Right renal cortex interstitium (tissue), 3 donors: Measurements from ENCODE around the gene NPNT. TPM values are rescaled to one million over a fixed set of nuclear protein-coding genes. Genes with fewer than 3 reads are reported as not detected.

Experiments
- DNase-seq, 3 donors: peaks; one replicate each; pipeline ENCODE4 v3.0.0-alpha.2; 2013; ENCODE audit warnings: low read depth in 3 of 3, low spot score in 2 of 3
- polyA plus RNA-seq, 3 donors: library from polyadenylated mRNA; unstranded; fragments of 120-200 nt; gene quantifications; one replicate each; pipeline ENCODE4 v1.2.1, GENCODE V29; 2013; ENCODE audit not compliant: insufficient read length in 3 of 3

NPNT gene
- polyA plus RNA-seq, 3 donors, result 207 to 222 (median 217) TPM

DNA sequence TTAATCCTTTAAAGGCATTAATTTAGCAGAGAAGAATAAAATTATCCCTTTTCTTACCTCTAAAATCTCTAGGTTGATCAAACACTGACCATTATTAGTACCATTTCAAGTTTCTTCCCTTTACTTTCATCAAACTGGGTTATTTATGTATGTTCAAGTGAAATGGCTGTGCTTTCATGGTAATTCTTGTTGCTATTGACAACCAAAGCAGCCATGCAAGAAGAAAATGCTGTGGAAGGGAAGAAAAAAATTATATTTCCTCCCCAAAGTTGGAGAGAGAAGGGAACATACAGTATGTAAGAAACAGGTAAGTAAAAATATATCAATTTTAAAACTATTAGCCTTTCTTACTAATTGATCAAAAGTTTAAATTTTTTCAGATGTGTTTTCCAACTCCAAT is 16.2 kb downstream of the NPNT start:
- no peak for DNase-seq

DNA sequence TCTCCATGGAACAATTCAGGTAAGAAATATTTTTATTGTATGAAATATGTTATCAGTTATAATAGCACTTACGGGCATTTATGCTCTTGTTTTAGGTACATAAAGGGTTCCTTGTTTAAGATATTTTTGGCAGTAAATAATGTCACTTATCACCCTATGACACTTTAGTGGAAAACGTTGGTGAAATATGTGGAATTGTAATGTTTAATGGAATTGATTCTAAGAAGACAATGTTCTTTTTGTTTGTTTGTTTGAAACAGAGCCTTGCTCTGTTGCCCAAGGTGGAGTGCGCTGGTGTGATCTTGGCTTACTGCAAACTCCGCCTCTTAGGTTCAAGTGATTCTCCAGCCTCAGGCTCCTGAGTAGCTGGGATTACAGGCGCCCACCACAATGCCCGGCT is 17.4 kb downstream of the NPNT start:
- DNase-seq, result no peak

DNA sequence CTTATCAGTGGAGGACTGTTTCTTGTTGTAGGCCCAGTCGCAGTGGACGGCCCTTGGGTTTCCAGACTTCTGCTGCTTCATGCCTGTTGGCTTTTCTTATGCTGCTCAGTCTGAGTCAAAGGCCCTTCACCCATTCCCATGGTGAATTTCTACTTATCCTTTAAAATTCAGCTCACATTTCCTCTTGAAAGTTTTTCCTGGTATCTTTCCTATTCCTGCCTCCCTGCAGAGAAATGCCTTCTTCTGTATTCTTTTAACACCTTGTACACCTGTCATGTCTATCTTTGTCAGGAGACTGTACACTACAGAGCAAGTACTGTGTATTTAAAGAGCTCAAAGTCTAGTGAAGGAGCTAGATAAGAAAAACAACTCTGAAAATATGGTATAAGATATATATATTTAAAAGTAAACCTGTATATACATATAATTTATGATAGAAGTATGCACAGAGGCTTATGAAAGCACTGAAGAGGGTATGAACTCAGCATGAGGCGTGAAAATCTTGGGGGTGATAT is 22.0 kb downstream of the NPNT start:
- no peak for DNase-seq

DNA sequence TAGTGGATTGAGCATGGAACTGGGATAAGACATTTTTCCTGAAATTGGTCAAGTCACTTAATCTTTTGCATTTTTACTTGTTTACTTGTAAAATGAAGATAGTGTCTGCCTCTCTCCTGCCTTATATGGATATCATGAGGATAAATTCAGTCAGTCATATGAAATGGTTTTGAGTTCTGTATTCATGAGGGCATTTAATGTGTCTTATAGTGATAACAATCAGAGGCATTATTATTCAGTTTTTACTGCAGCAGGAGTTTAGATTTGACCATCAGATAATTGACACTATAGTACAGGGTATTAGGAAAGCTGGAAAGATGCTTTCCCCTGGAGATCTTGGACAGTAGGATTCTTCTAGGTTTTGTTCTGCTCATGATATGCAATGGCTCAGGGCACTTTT is 26.0 kb downstream of the NPNT start:
- DNase-seq, result no peak

DNA sequence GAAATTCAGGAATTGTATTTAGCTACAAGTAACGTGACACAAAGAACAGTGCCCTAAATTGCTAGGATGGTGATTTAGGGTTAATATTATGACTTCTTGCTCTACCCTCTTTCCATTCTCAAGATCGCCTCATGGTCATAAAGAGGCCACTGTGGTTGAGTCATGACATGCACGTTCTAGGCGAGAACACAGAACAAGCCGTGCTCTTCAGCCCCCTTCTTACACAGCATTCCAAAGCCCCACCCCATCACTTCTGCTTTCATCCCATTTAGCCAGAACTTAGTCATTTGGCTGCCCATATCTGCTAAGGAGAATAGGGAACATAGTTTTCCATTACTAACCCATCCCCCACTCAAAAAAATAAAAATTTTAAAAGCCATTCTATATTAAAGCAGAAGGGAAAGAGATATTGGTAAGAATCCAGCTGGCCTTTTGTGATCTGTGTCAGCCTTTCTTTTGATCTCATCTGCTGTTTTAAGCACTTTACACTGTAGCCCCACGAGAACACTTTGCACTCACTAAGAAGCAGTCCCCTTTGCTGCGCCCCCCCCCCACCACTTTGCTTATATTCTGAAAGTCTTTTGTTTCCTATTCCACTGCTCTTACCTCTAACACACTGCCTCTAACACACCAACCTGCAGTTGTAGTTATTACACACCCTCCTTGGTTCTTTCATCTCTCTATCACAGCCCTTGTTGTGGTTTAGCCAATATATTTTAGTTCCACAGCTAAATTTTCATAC is 28.4 kb downstream of the NPNT start:
- no peak for DNase-seq

DNA sequence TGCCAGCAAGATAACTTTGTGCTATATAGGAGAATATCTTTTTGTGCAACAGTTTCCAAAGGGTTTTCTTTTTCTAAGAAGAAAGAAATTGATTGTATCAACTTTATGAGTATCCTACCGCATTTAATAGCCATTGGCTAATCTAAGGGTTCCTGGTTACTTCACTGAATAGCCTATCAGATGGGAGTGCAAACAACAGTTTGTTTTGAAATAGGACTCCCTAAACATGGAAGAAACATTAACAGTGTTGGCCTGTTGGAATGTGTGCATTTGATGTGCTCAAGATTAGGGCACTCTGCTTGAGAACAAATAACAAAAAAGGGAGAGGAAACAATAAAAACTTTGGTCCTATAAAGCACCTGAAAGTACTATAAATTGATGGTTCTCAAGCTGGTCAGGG is 29.1 kb downstream of the NPNT start:
- no peak for DNase-seq

DNA sequence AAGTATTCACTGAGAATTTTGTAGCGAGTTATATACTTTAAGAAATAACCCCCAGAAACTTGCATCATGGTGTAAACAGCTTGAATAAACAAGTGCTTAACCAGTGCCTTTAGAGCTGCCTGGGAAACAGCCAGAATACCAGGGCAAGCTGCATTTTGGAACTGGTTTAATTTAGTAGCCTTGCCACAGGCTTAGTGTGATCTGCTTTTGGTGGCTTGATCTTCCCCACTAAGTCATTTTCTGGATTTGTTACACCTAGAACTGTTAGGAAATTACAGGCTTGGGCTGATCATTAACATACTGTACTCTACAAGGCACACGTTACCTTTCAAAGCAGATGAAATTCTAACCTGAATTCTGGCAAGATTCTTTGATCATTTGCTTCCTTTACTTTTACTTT is 35.4 kb downstream of the NPNT start:
- no peak for DNase-seq

DNA sequence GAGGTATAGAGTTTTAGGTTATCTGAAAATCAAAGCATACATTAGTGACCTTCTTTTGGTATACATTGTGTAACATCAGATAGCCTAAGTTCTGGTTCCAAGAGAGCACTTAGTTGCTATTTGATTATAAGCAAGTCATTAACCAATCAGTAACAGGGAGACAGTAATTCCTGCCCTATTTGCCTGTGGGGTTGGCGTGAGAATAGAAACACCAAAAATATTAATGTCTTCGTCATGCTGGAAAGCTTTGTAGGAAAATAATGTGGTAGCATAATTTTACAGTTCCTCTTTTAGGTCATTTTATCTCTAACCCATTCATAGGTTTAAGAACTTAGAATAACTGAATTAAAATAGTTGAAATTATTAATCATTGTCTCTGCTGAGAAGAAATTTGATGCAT is 37.8 kb downstream of the NPNT start:
- no peak for DNase-seq

DNA sequence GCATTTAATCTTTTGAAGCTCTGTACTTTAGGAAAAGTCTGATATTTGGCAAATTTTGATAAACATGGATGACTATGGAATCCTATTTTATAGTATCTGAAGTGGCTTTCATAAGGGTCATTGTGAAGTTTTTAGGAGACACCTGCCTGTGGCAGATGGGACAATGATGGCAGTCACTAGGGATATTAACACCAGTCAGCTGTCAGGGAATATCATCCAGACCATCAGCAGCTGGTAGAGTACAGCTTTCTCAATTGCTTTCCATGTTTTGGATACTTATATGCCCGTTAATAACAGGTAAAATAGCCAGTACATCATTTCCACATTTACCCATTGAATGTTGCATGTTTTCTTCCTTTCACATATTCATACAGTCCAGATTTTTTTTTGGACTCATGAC is 39.1 kb downstream of the NPNT start:
- no peak for DNase-seq

DNA sequence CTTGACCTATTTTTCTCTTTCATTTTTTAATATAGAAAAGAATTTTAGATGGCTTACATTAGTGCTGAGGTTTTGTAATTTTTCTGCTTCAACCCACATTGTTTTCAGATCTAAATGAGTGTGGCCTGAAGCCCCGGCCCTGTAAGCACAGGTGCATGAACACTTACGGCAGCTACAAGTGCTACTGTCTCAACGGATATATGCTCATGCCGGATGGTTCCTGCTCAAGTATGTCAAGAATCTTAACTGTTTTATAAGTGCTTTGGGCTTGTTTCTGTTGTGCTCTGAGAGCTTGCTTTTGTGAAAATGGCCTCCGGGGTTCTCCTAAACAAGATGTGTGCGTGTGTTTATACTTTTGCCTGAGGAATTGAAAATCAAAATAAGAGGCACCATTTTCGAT is 41.6 kb downstream of the NPNT start:
- DNase-seq, result no peak

DNA sequence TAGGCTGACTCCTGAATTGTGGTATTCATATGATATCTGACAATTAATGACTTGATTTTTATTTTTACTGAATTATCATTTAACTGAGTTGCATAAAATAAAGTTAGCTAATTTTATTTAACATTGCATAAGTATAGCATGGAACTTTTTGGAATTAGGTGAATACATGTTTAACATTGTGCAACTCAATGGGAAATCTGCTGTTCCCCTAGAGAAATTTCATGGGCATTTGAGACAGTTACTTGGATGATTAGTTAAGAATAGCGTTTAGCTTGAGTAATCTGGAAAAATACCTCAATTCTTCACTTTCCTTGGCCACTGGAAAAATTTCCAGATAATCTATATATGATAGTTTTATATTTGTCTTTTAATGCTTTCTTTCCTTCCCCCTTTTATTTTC is 42.5 kb downstream of the NPNT start:
- no peak for DNase-seq

DNA sequence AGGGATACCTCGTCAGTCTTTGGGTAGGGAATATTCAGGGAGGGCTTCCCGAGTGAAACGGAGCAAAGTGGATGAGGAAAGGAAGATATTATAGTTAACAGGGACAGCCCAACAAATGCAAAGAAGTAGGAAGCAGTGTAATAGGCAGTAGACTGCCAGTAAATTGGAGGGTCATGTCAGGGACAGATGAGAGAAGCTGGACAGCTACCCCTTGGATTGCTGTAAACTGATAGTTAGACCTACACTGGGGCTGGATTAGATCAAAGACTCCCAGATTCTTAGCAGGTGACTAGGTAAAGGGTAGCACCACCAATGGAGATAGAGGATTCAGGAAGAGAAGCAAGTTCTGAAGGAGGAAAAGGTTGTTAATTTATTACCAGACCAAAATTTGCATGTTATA is 48.0 kb downstream of the NPNT start:
- no peak for DNase-seq

DNA sequence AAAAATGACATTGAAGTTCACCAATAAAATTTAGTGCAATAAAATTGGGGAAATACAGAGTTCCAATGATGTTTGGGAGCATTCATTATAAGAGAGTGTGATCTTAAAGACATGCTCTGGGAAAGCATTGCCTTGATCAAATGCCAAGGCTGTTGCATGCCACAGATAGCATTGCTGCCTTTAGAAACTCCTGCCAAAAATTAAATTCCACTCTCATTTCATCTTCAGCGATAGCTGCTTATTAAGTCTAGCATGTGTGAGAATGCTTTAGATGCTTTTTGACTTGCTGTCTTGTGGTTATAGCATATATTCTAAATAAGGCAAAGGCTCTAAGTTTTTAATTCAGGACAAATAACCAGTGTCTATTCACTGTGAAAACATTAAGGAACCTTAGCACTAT is 49.3 kb downstream of the NPNT start:
- no peak for DNase-seq

DNA sequence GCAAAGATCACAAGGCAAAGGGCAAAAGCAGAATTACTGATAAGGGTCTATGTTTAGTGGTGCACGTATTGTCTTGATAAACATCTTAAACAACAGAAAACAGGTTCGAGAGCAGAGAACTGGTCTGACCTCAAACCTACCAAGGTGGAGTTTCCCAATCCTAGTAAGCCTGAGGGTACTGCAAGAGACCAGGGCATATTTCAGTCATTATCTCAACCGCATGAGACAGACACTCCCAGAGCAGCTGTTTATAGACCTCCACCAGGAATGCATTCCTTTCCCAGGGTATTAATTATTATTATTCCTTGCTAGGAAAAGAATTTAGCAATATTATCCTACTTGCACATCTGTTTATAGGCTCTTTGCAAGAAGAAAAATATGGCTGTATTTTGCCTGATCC is 51.5 kb downstream of the NPNT start:
- no peak for DNase-seq

DNA sequence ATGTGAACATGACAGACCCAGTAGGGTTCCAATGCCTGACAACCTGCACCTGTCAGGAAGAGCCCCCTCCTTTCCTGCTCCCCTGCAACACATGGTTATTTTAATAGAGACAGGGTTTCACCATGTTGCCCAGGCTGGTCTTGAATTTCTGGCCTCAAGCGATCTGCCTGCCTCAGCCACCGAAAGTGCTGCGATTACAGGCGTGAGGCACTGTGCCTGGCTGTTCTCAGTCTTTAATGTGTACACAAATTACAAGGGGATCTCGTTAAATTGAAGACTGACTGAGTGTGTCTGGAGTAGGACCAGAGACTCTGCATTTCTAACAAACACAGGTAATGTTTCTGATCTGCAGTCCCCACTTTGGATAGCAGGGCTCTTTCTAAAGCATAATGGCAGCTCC is 55.4 kb downstream of the NPNT start:
- no peak for DNase-seq

DNA sequence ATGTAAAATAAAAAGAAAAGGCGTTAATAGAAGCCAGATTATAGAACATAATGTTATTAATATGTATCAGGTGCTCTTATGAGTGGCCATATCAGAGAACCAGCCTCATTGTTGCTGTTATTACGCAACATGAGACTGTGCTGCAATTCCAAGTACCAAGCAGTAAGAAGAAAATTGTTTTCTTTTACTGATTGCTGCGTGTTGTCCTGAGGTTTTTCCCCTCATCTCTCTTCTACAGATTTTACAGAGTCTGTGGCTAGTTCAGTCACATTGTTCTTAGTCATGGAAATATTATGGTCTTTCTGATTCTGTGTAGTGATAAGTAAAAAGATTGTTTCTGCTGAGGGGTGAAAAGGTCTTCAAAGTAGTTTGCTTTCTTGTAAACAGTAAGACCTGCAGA is 55.9 kb downstream of the NPNT start:
- DNase-seq, result no peak

DNA sequence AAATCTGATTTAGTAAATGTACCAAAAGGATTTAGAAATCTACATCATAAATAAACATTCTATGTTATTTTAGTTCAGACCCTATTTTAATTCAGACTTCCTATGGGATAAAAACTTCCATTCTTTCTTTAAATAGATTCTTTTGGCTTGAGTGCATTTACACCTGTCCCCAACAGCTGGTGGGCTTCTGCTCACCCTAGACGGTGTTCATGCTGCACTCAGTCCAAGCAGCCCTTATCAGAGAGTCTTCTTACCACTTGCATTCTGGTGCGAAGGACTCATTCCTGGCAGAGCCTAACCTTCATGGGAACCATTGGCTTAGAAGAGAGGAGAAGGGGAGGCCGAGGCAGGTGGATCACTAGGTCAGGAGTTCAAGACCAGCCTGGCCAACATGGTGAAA is 57.3 kb downstream of the NPNT start:
- no peak for DNase-seq

DNA sequence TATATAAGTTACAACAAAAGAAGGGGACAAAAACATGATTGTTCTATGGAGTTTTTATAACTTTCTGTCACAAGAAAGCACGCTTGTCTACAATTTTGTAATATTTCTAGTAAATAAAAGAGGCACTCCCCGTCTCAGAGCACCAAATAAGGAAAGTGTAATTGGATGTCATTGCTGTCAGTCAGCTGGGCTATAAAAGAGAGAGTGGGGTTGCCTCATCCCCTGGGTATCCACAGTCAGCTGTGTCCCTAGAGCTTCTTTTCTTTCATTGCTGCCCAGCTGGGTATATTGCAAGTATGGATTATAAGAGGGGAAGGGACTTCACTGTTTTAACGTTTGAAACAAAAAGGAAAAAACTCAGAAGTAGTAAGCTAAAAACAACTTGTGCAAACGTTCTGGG is 61.3 kb downstream of the NPNT start:
- DNase-seq, result no peak

DNA sequence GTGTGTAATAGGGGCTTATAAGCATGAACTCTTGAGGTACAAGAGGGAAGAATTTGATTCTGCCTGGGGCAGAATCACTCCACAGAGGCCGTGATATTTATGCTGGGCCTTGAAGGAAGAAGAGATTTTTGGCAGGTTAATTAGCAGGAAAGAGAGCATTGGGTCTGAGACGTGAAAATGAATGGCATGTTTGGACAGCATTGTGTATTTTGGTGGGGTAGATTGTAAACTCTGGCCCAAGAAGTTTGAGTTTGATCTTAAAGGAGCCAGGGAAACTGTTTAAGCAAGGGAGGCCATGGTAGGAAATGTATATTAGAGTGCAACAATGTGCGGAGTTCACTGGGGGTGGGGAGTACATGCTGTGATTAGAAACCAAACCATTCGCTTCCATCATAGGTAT is 62.4 kb downstream of the NPNT start:
- no peak for DNase-seq

DNA sequence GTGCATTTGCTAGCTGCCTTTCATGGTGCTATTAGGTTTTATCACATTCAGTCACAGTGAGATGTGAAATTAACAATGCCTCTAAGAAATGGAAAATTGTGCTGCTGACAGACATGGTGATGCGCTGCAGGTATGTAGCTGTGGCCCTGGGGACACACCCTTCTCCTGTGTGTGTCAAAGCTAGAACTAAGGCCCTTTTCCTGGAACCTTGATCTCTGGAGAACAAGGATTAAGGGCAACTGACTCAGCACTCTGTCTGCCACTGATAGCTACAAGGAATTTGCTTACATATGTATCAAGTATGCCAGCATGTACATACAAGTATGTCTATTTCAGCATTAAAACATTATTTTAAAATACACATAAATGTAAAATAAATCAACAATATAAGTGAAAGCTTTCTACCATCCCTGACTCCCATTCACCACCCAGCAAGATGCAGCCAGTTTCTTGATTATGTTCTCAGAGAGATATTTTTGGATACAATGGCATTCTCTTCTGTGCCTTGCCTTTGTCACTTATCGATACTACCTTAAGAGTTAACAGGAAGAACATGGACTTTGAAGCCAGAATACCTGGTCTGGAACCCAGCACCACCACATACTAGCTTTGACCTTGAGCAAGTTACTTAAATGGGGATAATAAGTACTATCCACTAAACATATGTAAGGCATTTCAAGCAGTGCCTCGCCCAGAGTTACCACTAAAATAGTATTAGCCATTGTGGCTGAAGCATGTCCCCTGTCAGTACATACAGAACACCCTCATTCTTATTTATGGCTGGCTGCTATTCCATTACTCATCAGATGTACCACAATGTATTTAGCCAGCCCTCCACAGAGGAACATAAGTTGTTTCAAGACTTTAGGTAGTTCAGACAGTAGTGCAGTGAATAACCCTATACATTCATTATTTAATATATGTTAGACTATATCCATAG is 68.5 kb downstream of the NPNT start:
- DNase-seq, result no peak

DNA sequence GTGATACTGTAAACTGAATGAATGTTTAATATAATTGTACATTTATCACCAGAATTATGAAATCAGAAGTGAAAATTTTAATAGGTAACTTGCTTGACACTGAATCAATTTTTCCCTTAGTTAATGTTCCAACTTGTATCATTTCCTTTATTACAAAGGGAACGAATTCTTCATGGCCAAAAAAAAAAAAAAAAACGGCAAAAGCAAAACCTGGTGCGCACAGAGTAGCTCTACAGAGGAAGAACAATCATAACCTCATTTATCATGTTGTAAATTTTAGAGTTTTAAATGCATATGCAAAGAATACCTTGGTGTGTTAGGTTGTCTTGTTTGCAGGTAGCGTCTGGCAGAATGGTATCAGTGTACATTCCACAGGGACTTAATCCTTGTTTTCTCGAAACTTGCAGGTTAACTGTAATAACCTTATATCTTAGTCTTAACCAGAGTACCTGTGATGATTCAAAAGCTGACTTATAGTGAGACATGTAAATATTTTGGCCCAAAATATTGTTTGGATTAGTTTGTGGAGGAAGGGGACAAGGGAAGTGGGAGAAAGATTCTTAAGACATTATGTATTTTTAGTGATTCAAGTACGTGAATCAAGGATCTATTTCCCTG is 70.0 kb downstream of the NPNT start:
- no peak for DNase-seq

DNA sequence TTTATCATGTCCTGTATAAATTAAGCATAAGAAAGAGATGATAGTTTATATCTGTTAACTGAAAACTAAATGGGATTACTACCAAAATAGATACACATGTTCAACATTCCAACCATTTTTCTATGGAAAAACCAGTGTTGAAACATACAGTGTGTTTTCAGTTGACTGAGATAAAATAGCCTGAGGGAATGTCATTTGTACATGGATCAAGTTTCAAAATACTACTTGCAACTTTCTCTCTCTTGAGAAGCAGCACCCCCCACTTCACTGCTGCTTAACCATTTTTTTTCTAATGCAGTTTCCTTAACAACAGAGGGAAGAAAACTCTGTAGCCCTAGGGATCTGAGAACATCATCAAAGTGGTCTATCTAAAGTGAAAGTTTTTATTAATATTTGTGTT is 70.8 kb downstream of the NPNT start:
- DNase-seq, result no peak
